IMR-90 (cell line): Measurements from ENCODE around the gene CAPZA2. TPM values are rescaled to one million over a fixed set of nuclear protein-coding genes. Genes with fewer than 3 reads are reported as not detected.

Experiments used
- ATAC-seq: fragments of 200-7000 bp; cut with Tn5 transposase; 2 replicates; pipeline ENCODE4 v1.9.1; 2020; ENCODE audit warnings: low read depth, mild to moderate bottlenecking, moderate library complexity
- BruUV-seq: library from RNA; stranded (reverse); fragments of 400-500 nt; replicated peaks from 2 replicates; lab custom pipeline; 2021; lab: Mats Ljungman, UMichigan
- CTCF ChIA-PET: fragments of 300-600 bp; formaldehyde crosslinking; extraction: SDS; loops from one replicate; lab custom pipeline; 2021; ENCODE audit warnings: antibody characterized with exemption; lab: Yijun Ruan, JAX
- POLR2A ChIA-PET: fragments of 300-600 bp; sonication (Branson Sonifier 250); formaldehyde crosslinking; loops from one replicate; lab custom pipeline; 2022; ENCODE audit warnings: antibody characterized with exemption; ENCODE audit not compliant: unreplicated experiment; lab: Charles Lee
- DNase-seq: peaks from one replicate; pipeline ENCODE4 v3.0.0; 2013
- H2AFZ ChIP-seq: replicated peaks from 2 replicates; pipeline ENCODE3; 2013; ENCODE audit warnings: low read length, mild to moderate bottlenecking; ENCODE audit not compliant: poor library complexity
- H2AK5ac ChIP-seq: 2 replicates; pipeline ENCODE4 v1.6.1; 2013; ENCODE audit warnings: low read depth, low read length, inconsistent platforms
- H2AK9ac ChIP-seq: replicated peaks from 2 replicates; pipeline ENCODE3; 2013; ENCODE audit warnings: mild to moderate bottlenecking, low read depth, low read length, moderate library complexity; ENCODE audit not compliant: poor library complexity
- H2BK120ac ChIP-seq: 2 replicates; pipeline ENCODE4 v1.6.1; 2013; ENCODE audit warnings: low read depth, low read length, inconsistent platforms
- H2BK15ac ChIP-seq: 3 replicates; pipeline ENCODE4 v1.6.1; 2013; ENCODE audit warnings: low read depth, low read length, inconsistent platforms
- H2BK20ac ChIP-seq: 2 replicates; pipeline ENCODE4 v1.6.1; 2013; ENCODE audit warnings: low read depth, mild to moderate bottlenecking, inconsistent platforms, low read length, moderate library complexity
- H2BK5ac ChIP-seq: 2 replicates; pipeline ENCODE4 v1.6.1; 2013; ENCODE audit warnings: mild to moderate bottlenecking, low read depth, low read length, inconsistent platforms; ENCODE audit not compliant: poor library complexity, severe bottlenecking
- H3K14ac ChIP-seq: replicated peaks from 2 replicates; pipeline ENCODE4 v1.6.1; 2013; ENCODE audit warnings: low read depth, low read length, inconsistent platforms
- H3K18ac ChIP-seq: 2 replicates; pipeline ENCODE4 v1.6.1; 2013; ENCODE audit warnings: low read depth, low read length, control low read depth
- H3K23ac ChIP-seq: 2 replicates; pipeline ENCODE4 v1.6.1; 2013; ENCODE audit warnings: low read depth, low read length, inconsistent platforms
- H3K27ac ChIP-seq: 2 replicates; pipeline ENCODE4 v1.5.1; 2013; ENCODE audit warnings: mild to moderate bottlenecking, control low read depth, low read length; ENCODE audit not compliant: insufficient read depth
- H3K27me3 ChIP-seq: 2 replicates; pipeline ENCODE4 v1.6.1; 2013; ENCODE audit warnings: low read length; ENCODE audit not compliant: control insufficient read depth, insufficient read depth
- H3K36me3 ChIP-seq: 2 replicates; pipeline ENCODE4 v1.6.1; 2013; ENCODE audit warnings: low read length, mixed read lengths; ENCODE audit not compliant: control insufficient read depth, insufficient read depth
- H3K4ac ChIP-seq: 2 replicates; pipeline ENCODE4 v1.6.1; 2013; ENCODE audit warnings: low read depth, low read length, inconsistent platforms
- H3K4me1 ChIP-seq: 2 replicates; pipeline ENCODE4 v1.6.1; 2013; ENCODE audit warnings: low read length, mixed read lengths; ENCODE audit not compliant: control insufficient read depth, insufficient read depth
- H3K4me2 ChIP-seq: 2 replicates; pipeline ENCODE4 v1.6.1; 2013; ENCODE audit warnings: low read depth, mild to moderate bottlenecking, control low read depth, low read length, moderate library complexity
- H3K4me3 ChIP-seq: 2 replicates; pipeline ENCODE4 v1.5.1; 2013; ENCODE audit warnings: low read depth, mild to moderate bottlenecking, control low read depth, low read length, moderate library complexity; ENCODE audit not compliant: insufficient read depth
- H3K56ac ChIP-seq: 2 replicates; pipeline ENCODE4 v1.6.1; 2013; ENCODE audit warnings: low read length, inconsistent platforms; ENCODE audit not compliant: insufficient read depth; ENCODE audit errors: extremely low read depth
- H3K79me1 ChIP-seq, 2 experiments: 2 replicates each; pipeline ENCODE4 v1.6.1; 2013; ENCODE audit warnings: low read length in 2 of 2, inconsistent platforms in 1 of 2, low read depth in 1 of 2
- H3K9ac ChIP-seq: 2 replicates; pipeline ENCODE4 v1.6.1; 2013; ENCODE audit warnings: low read depth, low read length, control low read depth
- H3K9me1 ChIP-seq: 2 replicates; pipeline ENCODE4 v1.6.1; 2013; ENCODE audit warnings: low read length, inconsistent platforms; ENCODE audit not compliant: insufficient read depth
- H3K9me3 ChIP-seq: 2 replicates; pipeline ENCODE4 v1.6.1; 2013; ENCODE audit warnings: low read length; ENCODE audit not compliant: control insufficient read depth, insufficient read depth
- H4K20me1 ChIP-seq: 2 replicates; pipeline ENCODE4 v1.6.1; 2013; ENCODE audit warnings: low read length, inconsistent platforms; ENCODE audit not compliant: insufficient read depth
- H4K5ac ChIP-seq: 2 replicates; pipeline ENCODE4 v1.6.1; 2013; ENCODE audit warnings: mild to moderate bottlenecking, low read depth, low read length, control low read depth
- H4K8ac ChIP-seq, 2 experiments: 2 replicates each; pipeline ENCODE4 v1.6.1; 2013; ENCODE audit warnings: low read depth in 2 of 2, low read length in 2 of 2, control low read depth in 1 of 2, inconsistent platforms in 1 of 2
- H4K91ac ChIP-seq: 2 replicates; pipeline ENCODE4 v1.6.1; 2013; ENCODE audit warnings: low read depth, low read length, inconsistent platforms; ENCODE audit not compliant: insufficient read depth
- BHLHE40 ChIP-seq: fragments of 150-350 bp; IDR thresholded peaks from 2 replicates; pipeline ENCODE4 v1.6.1; 2016; ENCODE audit warnings: mild to moderate bottlenecking, low read depth, low read length
- CEBPB ChIP-seq: IDR thresholded peaks from 2 replicates; pipeline ENCODE4 v1.6.1; 2012; ENCODE audit warnings: low read depth, low read length, improper control_type of control experiment
- CHD1 ChIP-seq: IDR thresholded peaks from 2 replicates; pipeline ENCODE4 v1.6.1; 2012; ENCODE audit warnings: low read depth, low read length, improper control_type of control experiment
- CTCF ChIP-seq: conservative IDR thresholded peaks from 2 replicates; pipeline ENCODE4 v1.5.1; 2012; ENCODE audit warnings: mild to moderate bottlenecking, low read depth, low read length, improper control_type of control experiment
- FOS ChIP-seq: fragments of 150-350 bp; IDR thresholded peaks from 2 replicates; pipeline ENCODE4 v1.6.1; 2016; ENCODE audit warnings: low read depth, low read length
- MAFK ChIP-seq: IDR thresholded peaks from 2 replicates; pipeline ENCODE4 v1.6.1; 2012; ENCODE audit warnings: low read depth, low read length, improper control_type of control experiment
- MAZ ChIP-seq: IDR thresholded peaks from 2 replicates; pipeline ENCODE4 v1.6.1; 2012; ENCODE audit warnings: low read depth, mild to moderate bottlenecking, low read length, improper control_type of control experiment, moderate library complexity, borderline replicate concordance
- MXI1 ChIP-seq: IDR thresholded peaks from 2 replicates; pipeline ENCODE4 v1.6.1; 2012; ENCODE audit warnings: low read depth, mild to moderate bottlenecking, low read length, moderate library complexity, borderline replicate concordance
- NFE2L2 ChIP-seq: fragments of 150-350 bp; IDR thresholded peaks from 2 replicates; pipeline ENCODE4 v1.6.1; 2016; ENCODE audit warnings: low read depth, mild to moderate bottlenecking, low read length
- POLR2A ChIP-seq: IDR thresholded peaks from 2 replicates; pipeline ENCODE4 v1.6.1; 2012; ENCODE audit warnings: mild to moderate bottlenecking, low read depth, low read length
- RAD21 ChIP-seq: IDR thresholded peaks from 2 replicates; pipeline ENCODE4 v1.6.1; 2012; ENCODE audit warnings: low read length, improper control_type of control experiment
- RCOR1 ChIP-seq: IDR thresholded peaks from 2 replicates; pipeline ENCODE4 v1.6.1; 2012; ENCODE audit warnings: mild to moderate bottlenecking, low read length, improper control_type of control experiment; ENCODE audit not compliant: insufficient replicate concordance
- RFX5 ChIP-seq: IDR thresholded peaks from 2 replicates; pipeline ENCODE4 v1.8.0; 2012; ENCODE audit warnings: low read depth, mild to moderate bottlenecking, low read length, moderate library complexity
- SMC3 ChIP-seq: fragments of 150-350 bp; IDR thresholded peaks from 2 replicates; pipeline ENCODE4 v1.6.1; 2016; ENCODE audit warnings: low read depth, mild to moderate bottlenecking, antibody characterized with exemption, low read length, moderate library complexity
- USF2 ChIP-seq: fragments of 150-350 bp; IDR thresholded peaks from 2 replicates; pipeline ENCODE4 v1.6.1; 2017; ENCODE audit warnings: mild to moderate bottlenecking, antibody characterized with exemption, low read length, low read depth
- WGBS, 2 experiments: methylation state at CpG; one replicate each; pipeline versions ENCODE4 v1.1.5 to v1.1.7; 2013; ENCODE audit warnings: missing lambda C conversion rate in 2 of 2; ENCODE audit not compliant: insufficient read length in 1 of 2; ENCODE audit errors: extremely low coverage in 2 of 2; 5-methylcytosine and 5-hydroxymethylcytosine counted together
- dilution Hi-C: fragments of 300-500 bp; cut with HindIII; formaldehyde crosslinking; loops from one replicate; pipeline ENCODE4 v1.14.3; 2018; ENCODE audit warnings: low sequenced_read_pairs; ENCODE audit not compliant: unreplicated experiment
- in situ Hi-C: fragments of 300-500 bp; cut with MboI; formaldehyde crosslinking; loops from 3 replicates; pipeline ENCODE4 v1.14.3; 2019; ENCODE audit warnings: low sequenced_read_pairs, inconsistent platforms, mixed read lengths
- intact Hi-C: fragments of 100-400 bp; cut with micrococcal nuclease; formaldehyde crosslinking; loops from 2 replicates; pipeline ENCODE4 v1.10.0; 2022
- polyA plus RNA-seq, 3 experiments: library from polyadenylated mRNA; depleted of rRNA; stranded (reverse); fragments of >200 nt; gene quantifications; 2 replicates each; pipeline ENCODE4 v1.2.3, GENCODE V29; 2012; ENCODE audit warnings: low replicate concordance in 1 of 3
- total RNA-seq: library from RNA; depleted of rRNA; stranded (reverse); fragments of >200 nt; gene quantifications from 2 replicates; pipeline ENCODE4 v1.2.3, GENCODE V29; 2012

The CAPZA2 gene
- total and polyA plus RNA-seq, 2 of the 4 experiments (the other 2 are of a cell fraction) = 66.6 to 133 TPM

GRCh38 chr7:116872026-116872425, 9.6 kb downstream of the CAPZA2 start:
- H2AK9ac ChIP-seq = no peak overlapping the region
- DNase-seq (no peak), ATAC-seq (no peak)
- H2BK20ac ChIP-seq = no peak overlapping the region
- no CpG with 5 or more reads among the region's 1 CpG for WGBS, 2 experiments
- H3K4me2 ChIP-seq = peak overlapping the region; percentile 71
- H3K56ac ChIP-seq = no peak overlapping the region
- H3K23ac ChIP-seq = no peak overlapping the region
- no peak overlapping the region for H3K27ac ChIP-seq
- H2BK120ac ChIP-seq = no peak overlapping the region
- peaks cover 14% of the 10 kb centered on the region for H3K9me1 ChIP-seq
- no peak overlapping the region for H2BK15ac ChIP-seq
- no peaks in the 10 kb centered on the region for H3K27me3 ChIP-seq
- no peak overlapping the region for H4K91ac ChIP-seq
- no peak overlapping the region for H2BK5ac ChIP-seq
- peaks cover 7% of the 10 kb centered on the region for H3K36me3 ChIP-seq
- TF ChIP-seq NFE2L2 = no peak
- no peak for TF ChIP-seq RCOR1
- TF ChIP-seq BHLHE40 = no peak
- TF ChIP-seq FOS = no peak
- no peak for TF ChIP-seq CTCF
- no peak for TF ChIP-seq SMC3
- TF ChIP-seq POLR2A = no peak
- no peak for TF ChIP-seq MAZ
- no peak for TF ChIP-seq CEBPB
- no peak for TF ChIP-seq MAFK
- TF ChIP-seq RAD21 = no peak
- no peak for TF ChIP-seq CHD1
- TF ChIP-seq USF2 = no peak
- TF ChIP-seq MXI1 = no peak
- no peak for TF ChIP-seq RFX5
- no peak overlapping the region for H4K8ac ChIP-seq
- intact Hi-C loops = no loop called here
- H3K4ac ChIP-seq = no peak overlapping the region
- no TSS peak for BruUV-seq
- CTCF ChIA-PET = no interaction called here
- no peak overlapping the region for H3K4me3 ChIP-seq
- POLR2A ChIA-PET = no interaction called here
- H3K18ac ChIP-seq = no peak overlapping the region
- no peak overlapping the region for H2AFZ ChIP-seq
- peaks cover 4 to 73% of the 10 kb centered on the region in 2 experiments; a peak in 3 of 4 replicates for H3K79me1 ChIP-seq
- in situ Hi-C loops = no loop called here
- no peak overlapping the region for H3K14ac ChIP-seq
- H4K5ac ChIP-seq = no peak overlapping the region
- peaks cover 91% of the 10 kb centered on the region for H4K20me1 ChIP-seq
- H2AK5ac ChIP-seq = no peak overlapping the region
- dilution Hi-C loops = no loop called here
- no peak overlapping the region for H3K9ac ChIP-seq
- no peaks in the 10 kb centered on the region for H3K9me3 ChIP-seq
- peaks cover 15% of the 10 kb centered on the region for H3K4me1 ChIP-seq
